Measurements from ENCODE around the gene CCDC187.

CCDC187 gene

DNA sequence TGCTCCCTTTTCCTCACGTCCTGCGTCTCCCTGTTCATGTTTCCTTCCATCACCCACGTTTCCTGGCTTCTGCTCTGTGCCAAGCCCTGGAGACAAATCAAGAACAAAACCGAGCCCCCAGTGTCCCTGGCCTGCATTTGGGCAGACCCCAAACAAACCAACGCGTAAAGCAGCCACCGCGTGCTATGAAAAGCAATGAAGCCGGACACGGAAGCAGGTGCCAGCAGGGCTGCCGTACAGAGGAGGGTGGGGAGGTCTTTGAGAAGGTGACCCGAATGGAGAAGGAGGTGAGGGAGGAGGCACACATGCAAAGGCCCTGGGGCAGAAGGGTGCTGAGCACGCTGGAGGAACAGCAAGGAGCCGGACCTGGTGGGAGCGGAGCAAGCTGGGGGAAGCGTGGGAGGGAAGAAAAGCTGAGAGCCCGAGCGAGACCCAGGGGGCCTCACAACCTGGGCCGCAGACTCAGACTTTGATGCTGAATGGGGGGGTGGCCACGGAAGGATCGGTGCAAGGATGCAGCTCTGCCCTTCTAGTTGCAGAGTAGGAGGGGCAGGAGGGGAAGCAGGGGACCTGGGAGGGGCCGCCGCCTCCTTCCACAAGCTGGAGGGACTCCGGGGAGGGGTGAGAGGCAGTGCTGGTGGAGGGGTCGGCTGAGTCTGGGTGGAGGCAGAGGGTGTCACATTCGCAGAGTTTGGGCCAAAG lies 56.9 kb downstream of the CCDC187 start:
- no peaks in the 10 kb centered on the region for H3K9me3 ChIP-seq (ENCODE audit: control insufficient read depth, insufficient read depth, low read length)
- H3K9me2 ChIP-seq (replicated peaks; ENCODE audit: control insufficient read depth, low read length): no peaks in the 10 kb centered on the region
- H3K4me3 ChIP-seq (ENCODE audit: low read length): no peak overlapping the region
- no peaks in the 10 kb centered on the region; the same call in 1 of the 2 replicates for H3K27me3 ChIP-seq (ENCODE audit: control insufficient read depth, low read length)
- H3K4me1 ChIP-seq (ENCODE audit: control insufficient read depth, low read length): peaks cover 34% of the 10 kb centered on the region
- no peaks in the 10 kb centered on the region; the same call in 1 of the 2 replicates for H4K20me1 ChIP-seq (ENCODE audit: control insufficient read depth, insufficient read depth, low read depth, low read length)
- no peak overlapping the region for H3K27ac ChIP-seq (ENCODE audit: low read depth, low read length)
- no peak overlapping the region for H3K4me2 ChIP-seq (ENCODE audit: low read length)
- TF ChIP-seq, protein P1, sequence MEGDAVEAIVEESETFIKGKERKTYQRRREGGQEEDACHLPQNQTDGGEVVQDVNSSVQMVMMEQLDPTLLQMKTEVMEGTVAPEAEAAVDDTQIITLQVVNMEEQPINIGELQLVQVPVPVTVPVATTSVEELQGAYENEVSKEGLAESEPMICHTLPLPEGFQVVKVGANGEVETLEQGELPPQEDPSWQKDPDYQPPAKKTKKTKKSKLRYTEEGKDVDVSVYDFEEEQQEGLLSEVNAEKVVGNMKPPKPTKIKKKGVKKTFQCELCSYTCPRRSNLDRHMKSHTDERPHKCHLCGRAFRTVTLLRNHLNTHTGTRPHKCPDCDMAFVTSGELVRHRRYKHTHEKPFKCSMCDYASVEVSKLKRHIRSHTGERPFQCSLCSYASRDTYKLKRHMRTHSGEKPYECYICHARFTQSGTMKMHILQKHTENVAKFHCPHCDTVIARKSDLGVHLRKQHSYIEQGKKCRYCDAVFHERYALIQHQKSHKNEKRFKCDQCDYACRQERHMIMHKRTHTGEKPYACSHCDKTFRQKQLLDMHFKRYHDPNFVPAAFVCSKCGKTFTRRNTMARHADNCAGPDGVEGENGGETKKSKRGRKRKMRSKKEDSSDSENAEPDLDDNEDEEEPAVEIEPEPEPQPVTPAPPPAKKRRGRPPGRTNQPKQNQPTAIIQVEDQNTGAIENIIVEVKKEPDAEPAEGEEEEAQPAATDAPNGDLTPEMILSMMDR (IDR thresholded peaks at IDR 0.05; ENCODE audit: low read depth, low read length, poor library complexity, severe bottlenecking): no peak
- TF ChIP-seq EZH2phosphoT487 (IDR thresholded peaks at IDR 0.05; ENCODE audit: borderline replicate concordance, low read length): no peak
- peaks cover 28% of the 10 kb centered on the region for H3K36me3 ChIP-seq (ENCODE audit: control insufficient read depth, low read length)
- peaks cover 34% of the 10 kb centered on the region for H3K79me2 ChIP-seq (ENCODE audit: control insufficient read depth, low read length)
- H3F3A ChIP-seq (ENCODE audit: control insufficient read depth, insufficient read depth): peaks cover 18% of the 10 kb centered on the region

GRCh38 chr9:136245219-136246150 lies 58.4 kb downstream of the CCDC187 start, which contains the start of gene QSOX2:
TSS of gene QSOX2 (minus strand) at chr9:136245812. CDS start at chr9:136245803, 9 bp downstream.
- Histone ChIP-seq H3K4me1 (ENCODE audit: control insufficient read depth, low read length) (peaks cover 50% of the 10 kb centered on the region), H3F3A (ENCODE audit: control insufficient read depth, insufficient read depth) (peaks cover 34% of the 10 kb centered on the region), H3K79me2 (ENCODE audit: control insufficient read depth, low read length) (peaks cover 50% of the 10 kb centered on the region), H3K27ac (ENCODE audit: low read depth, low read length) (peak within 1 kb of the TSS; percentile 99), H3K4me2 (ENCODE audit: low read length) (peak within 1 kb of the TSS; percentile 100), H4K20me1 (ENCODE audit: control insufficient read depth, insufficient read depth, low read depth, low read length) (no peaks in the 10 kb centered on the region; the same call in 1 of the 2 replicates), H3K9me2 (replicated peaks; ENCODE audit: control insufficient read depth, low read length) (no peaks in the 10 kb centered on the region), H3K4me3 (ENCODE audit: low read length) (peak within 1 kb of the TSS; percentile 97), H3K36me3 (ENCODE audit: control insufficient read depth, low read length) (peaks cover 43% of the 10 kb centered on the region), H3K27me3 (ENCODE audit: control insufficient read depth, low read length) (no peaks in the 10 kb centered on the region; the same call in 1 of the 2 replicates), H3K9me3 (ENCODE audit: control insufficient read depth, insufficient read depth, low read length) (no peaks in the 10 kb centered on the region)
- no peak for TF ChIP-seq EZH2phosphoT487 (IDR thresholded peaks at IDR 0.05; ENCODE audit: borderline replicate concordance, low read length)
- TF ChIP-seq, protein P1 (IDR thresholded peaks at IDR 0.05; ENCODE audit: low read depth, low read length, poor library complexity, severe bottlenecking): no peak

DNA sequence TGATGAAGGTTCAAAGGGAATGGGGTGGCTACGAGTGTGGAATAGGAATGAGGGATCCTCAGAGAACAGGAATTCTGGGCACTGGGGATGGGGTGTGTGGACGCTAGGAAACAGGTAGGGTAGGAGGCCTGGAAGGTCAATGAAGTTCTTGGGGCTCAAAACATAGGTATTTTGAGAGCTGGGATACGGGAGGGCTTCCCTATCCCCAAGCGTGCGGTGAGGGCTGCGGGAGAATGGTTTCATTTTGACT lies 59.0 kb downstream of the CCDC187 start:
- Histone ChIP-seq H3K4me3 (ENCODE audit: low read length) (peak overlapping the region; percentile 97), H3K27me3 (ENCODE audit: control insufficient read depth, low read length) (no peaks in the 10 kb centered on the region; the same call in 1 of the 2 replicates), H4K20me1 (ENCODE audit: control insufficient read depth, insufficient read depth, low read depth, low read length) (no peaks in the 10 kb centered on the region; the same call in 1 of the 2 replicates), H3K9me3 (ENCODE audit: control insufficient read depth, insufficient read depth, low read length) (no peaks in the 10 kb centered on the region), H3K27ac (ENCODE audit: low read depth, low read length) (peak overlapping the region; percentile 99), H3K4me1 (ENCODE audit: control insufficient read depth, low read length) (peaks cover 55% of the 10 kb centered on the region), H3F3A (ENCODE audit: control insufficient read depth, insufficient read depth) (peaks cover 38% of the 10 kb centered on the region), H3K4me2 (ENCODE audit: low read length) (peak overlapping the region; percentile 100), H3K79me2 (ENCODE audit: control insufficient read depth, low read length) (peaks cover 53% of the 10 kb centered on the region), H3K9me2 (replicated peaks; ENCODE audit: control insufficient read depth, low read length) (no peaks in the 10 kb centered on the region), H3K36me3 (ENCODE audit: control insufficient read depth, low read length) (peaks cover 45% of the 10 kb centered on the region)
- TF ChIP-seq, protein P1 (IDR thresholded peaks at IDR 0.05; ENCODE audit: low read depth, low read length, poor library complexity, severe bottlenecking): no peak
- no peak for TF ChIP-seq EZH2phosphoT487 (IDR thresholded peaks at IDR 0.05; ENCODE audit: borderline replicate concordance, low read length)
